H1 (cell line): ENCODE results near the gene ARHGAP12. TPM values are rescaled to one million over a fixed set of nuclear protein-coding genes. Genes with fewer than 3 reads are reported as not detected.
"Not testable (repeated sequence)": the region's sequence is repeated elsewhere in the genome, so short reads cannot be mapped to it uniquely, and the experiment has no call there.

Source experiments
- CTCF ChIA-PET: fragments of 300-600 bp; sonication (Branson Sonifier 250); formaldehyde crosslinking; loops from one replicate; lab custom pipeline; 2021; ENCODE audit not compliant: partially characterized antibody; lab: Charles Lee
- POLR2A ChIA-PET: fragments of 300-600 bp; sonication (Branson Sonifier 250); formaldehyde crosslinking; loops from one replicate; lab custom pipeline; 2021; ENCODE audit warnings: inconsistent platforms; ENCODE audit not compliant: partially characterized antibody; lab: Charles Lee
- DNase-seq, 2 experiments: peaks; one replicate each; pipeline versions ENCODE4 v3.0.0 to v3.0.0-alpha.2; 2010 to 2022; ENCODE audit warnings: low spot score in 2 of 2, low read depth in 1 of 2, mixed read lengths in 1 of 2
- FAIRE-seq: peaks from 2 replicates; lab custom pipeline; 2011; peaks lifted over from hg19 to GRCh38; lab: Jason Lieb, UNC
- H2AFZ ChIP-seq: 2 replicates; pipeline ENCODE4 v1.8.1; 2012; ENCODE audit warnings: low read length, inconsistent platforms
- H2AK5ac ChIP-seq: 2 replicates; pipeline ENCODE4 v1.6.1; 2013; ENCODE audit warnings: low read depth, low read length
- H2BK120ac ChIP-seq: replicated peaks from 2 replicates; pipeline ENCODE3; 2013; ENCODE audit warnings: low read depth, low read length, inconsistent platforms
- H2BK12ac ChIP-seq: 2 replicates; pipeline ENCODE4 v1.6.1; 2013; ENCODE audit warnings: low read depth, low read length
- H2BK15ac ChIP-seq: 2 replicates; pipeline ENCODE4 v1.6.1; 2013; ENCODE audit warnings: low read length
- H2BK20ac ChIP-seq: 2 replicates; pipeline ENCODE4 v1.6.1; 2013; ENCODE audit warnings: low read length
- H2BK5ac ChIP-seq: 2 replicates; pipeline ENCODE4 v1.6.1; 2013; ENCODE audit warnings: low read depth, low read length
- H3K14ac ChIP-seq: 2 replicates; pipeline ENCODE4 v1.6.1; 2013; ENCODE audit warnings: inconsistent platforms; ENCODE audit not compliant: insufficient read length
- H3K18ac ChIP-seq: 2 replicates; pipeline ENCODE4 v1.6.1; 2013; ENCODE audit warnings: low read length; ENCODE audit errors: extremely low read depth
- H3K23ac ChIP-seq: 2 replicates; pipeline ENCODE4 v1.6.1; 2013; ENCODE audit warnings: inconsistent platforms; ENCODE audit not compliant: insufficient read length
- H3K23me2 ChIP-seq: 2 replicates; pipeline ENCODE4 v1.6.1; 2013; ENCODE audit warnings: low read depth, low read length
- H3K27ac ChIP-seq: 2 replicates; pipeline ENCODE4 v1.6.1; 2011; ENCODE audit warnings: low read depth, low read length, inconsistent platforms
- H3K27me3 ChIP-seq, 4 experiments: replicated peaks in 1 of 4; 1 replicate in 1 of 4; 2 replicates in 3 of 4; pipeline versions ENCODE4 v1.6.1 to v1.8.1; 2011 to 2013; ENCODE audit warnings: low read length in 3 of 4, mild to moderate bottlenecking in 3 of 4, inconsistent platforms in 2 of 4, mixed read lengths in 2 of 4, moderate library complexity in 1 of 4; ENCODE audit not compliant: control insufficient read depth in 3 of 4, insufficient read depth in 3 of 4; ENCODE audit errors: extremely low read depth in 1 of 4
- H3K36me3 ChIP-seq, 4 experiments: 2 replicates each; pipeline versions ENCODE4 v1.6.1 to v1.8.1; 2011 to 2013; ENCODE audit warnings: mild to moderate bottlenecking in 4 of 4, low read length in 3 of 4, moderate library complexity in 2 of 4, control low read depth in 1 of 4, inconsistent platforms in 1 of 4; ENCODE audit not compliant: insufficient read depth in 4 of 4, control insufficient read depth in 2 of 4
- H3K4ac ChIP-seq: replicated peaks from 2 replicates; pipeline ENCODE3; 2013; ENCODE audit warnings: low read length, low read depth, mixed read lengths, inconsistent platforms; ENCODE audit not compliant: insufficient read length
- H3K4me1 ChIP-seq, 4 experiments: replicated peaks in 1 of 4; 1 replicate in 1 of 4; 2 replicates in 3 of 4; pipeline versions ENCODE4 v1.6.1 to v1.8.1; 2011 to 2013; ENCODE audit warnings: low read length in 3 of 4, inconsistent platforms in 2 of 4, mixed read lengths in 1 of 4; ENCODE audit not compliant: insufficient read depth in 4 of 4, control insufficient read depth in 3 of 4
- H3K4me2 ChIP-seq, 2 experiments: 2 replicates each; pipeline versions ENCODE4 v1.6.1 to v1.8.1; 2011 to 2013; ENCODE audit warnings: low read depth in 2 of 2, low read length in 2 of 2, control low read depth in 1 of 2, inconsistent platforms in 1 of 2, mild to moderate bottlenecking in 1 of 2; ENCODE audit not compliant: insufficient read depth in 1 of 2
- H3K4me3 ChIP-seq, 4 experiments: fragments of 200-600, 300-600 bp in 1 of 4; sonication (generic), shearing (Covaris generic), sonication (Bioruptor Twin) in 1 of 4; 2 replicates each; pipeline versions ENCODE4 v1.5.1 to v1.8.1; 2011 to 2016; ENCODE audit warnings: low read length in 4 of 4, low read depth in 3 of 4, control low read depth in 2 of 4, inconsistent platforms in 2 of 4, mild to moderate bottlenecking in 2 of 4, mixed read lengths in 1 of 4, moderate library complexity in 1 of 4; ENCODE audit not compliant: insufficient read depth in 2 of 4; ENCODE audit errors: extremely low read depth in 1 of 4
- H3K56ac ChIP-seq: replicated peaks from 2 replicates; pipeline ENCODE3; 2013; ENCODE audit warnings: low read depth, mild to moderate bottlenecking, mixed read lengths, low read length, inconsistent platforms; ENCODE audit not compliant: insufficient read length
- H3K79me1 ChIP-seq: 2 replicates; pipeline ENCODE4 v1.6.1; 2013; ENCODE audit warnings: low read depth, low read length, control low read depth
- H3K79me2 ChIP-seq, 2 experiments: 2 replicates each; pipeline versions ENCODE4 v1.6.1 to v1.8.1; 2012 to 2013; ENCODE audit warnings: low read length in 2 of 2, mild to moderate bottlenecking in 2 of 2, inconsistent platforms in 1 of 2; ENCODE audit not compliant: insufficient read depth in 2 of 2, control insufficient read depth in 1 of 2
- H3K9ac ChIP-seq, 4 experiments: replicated peaks in 1 of 4; 1 replicate in 1 of 4; 2 replicates in 3 of 4; pipeline versions ENCODE4 v1.6.1 to v1.8.1; 2011 to 2013; ENCODE audit warnings: low read depth in 3 of 4, low read length in 3 of 4, control low read depth in 2 of 4, mild to moderate bottlenecking in 2 of 4, moderate library complexity in 2 of 4, inconsistent platforms in 1 of 4; ENCODE audit errors: extremely low read depth in 1 of 4
- H3K9me3 ChIP-seq, 2 experiments: 2 replicates each; pipeline versions ENCODE4 v1.6.1 to v1.8.1; 2012 to 2013; ENCODE audit warnings: mild to moderate bottlenecking in 2 of 2, moderate library complexity in 2 of 2, control low read depth in 1 of 2, inconsistent platforms in 1 of 2, low read depth in 1 of 2, low read length in 1 of 2, mixed read lengths in 1 of 2; ENCODE audit not compliant: insufficient read depth in 2 of 2
- H4K20me1 ChIP-seq, 2 experiments: replicated peaks in 1 of 2; 2 replicates each; pipeline versions ENCODE3 to v1.8.1; 2011 to 2013; ENCODE audit warnings: inconsistent platforms in 2 of 2, low read length in 2 of 2, mild to moderate bottlenecking in 1 of 2; ENCODE audit not compliant: insufficient read depth in 2 of 2, control insufficient read depth in 1 of 2
- H4K5ac ChIP-seq: 2 replicates; pipeline ENCODE4 v1.6.1; 2013; ENCODE audit warnings: low read length, low read depth, mixed read lengths, inconsistent platforms; ENCODE audit not compliant: insufficient read length
- H4K8ac ChIP-seq: 2 replicates; pipeline ENCODE4 v1.8.0; 2013; ENCODE audit warnings: mild to moderate bottlenecking, moderate library complexity, low read length, inconsistent platforms; ENCODE audit not compliant: insufficient read depth; ENCODE audit errors: extremely low read depth
- H4K91ac ChIP-seq: replicated peaks from 2 replicates; pipeline ENCODE3; 2013; ENCODE audit warnings: low read length, mixed read lengths, inconsistent platforms; ENCODE audit not compliant: insufficient read length
- WGBS, 2 experiments: shearing (Covaris generic) in 1 of 2; methylation state at CpG; one replicate each; pipeline versions ENCODE4 v1.1.6 to v1.1.7; 2013 to 2015; ENCODE audit warnings: low lambda C conversion rate in 2 of 2, mixed read lengths in 2 of 2, inconsistent platforms in 1 of 2, low coverage in 1 of 2, missing lambda C conversion rate in 1 of 2; ENCODE audit not compliant: insufficient replicate concordance in 2 of 2, insufficient coverage in 1 of 2, insufficient read length in 1 of 2; ENCODE audit errors: extremely low coverage in 1 of 2, missing lambda C conversion rate in 1 of 2; 5-methylcytosine and 5-hydroxymethylcytosine counted together
- polyA plus RNA-seq, 7 experiments: library from polyadenylated mRNA; depleted of rRNA in 3 of 7; stranded (reverse) in 5 of 7; unstranded in 2 of 7; fragments of >200 nt in 5 of 7; fragments of 200-250 nt in 2 of 7; gene quantifications; 1 replicate in 5 of 7; 2 replicates in 1 of 7; 4 replicates in 1 of 7; pipeline versions ENCODE4 v1.2.1 to v1.2.3, GENCODE V29; 2011 to 2013; ENCODE audit warnings: missing spikeins in 2 of 7, mixed read lengths in 2 of 7
- total RNA-seq: library from RNA; stranded (reverse); fragmentation: NEBNext Ultra II Directional; extraction: Animal tissue kit (Norgen Biotek cat#: 25700); gene quantifications from 2 replicates; pipeline ENCODE4 v1.2.1, GENCODE V29; 2021

ARHGAP12 gene
- total and polyA plus RNA-seq, 2 of the 8 experiments (the other 6 are each of a cell fraction or from before 2014, with no cell fraction given) = 10.1 to 39.0 TPM

GRCh38 chr10:31895722-31896121, 32.9 kb downstream of the ARHGAP12 start:
- H3K56ac ChIP-seq, CTCF ChIA-PET: not testable (repeated sequence)

More at GRCh38 chr10:31895722-31896121, 32.9 kb downstream of the ARHGAP12 start:
- H3K27me3 ChIP-seq, H4K8ac ChIP-seq, H4K20me1 ChIP-seq, H3K9ac ChIP-seq, H2AFZ ChIP-seq, FAIRE-seq, H2BK20ac ChIP-seq, H2BK15ac ChIP-seq, H3K4me3 ChIP-seq, POLR2A ChIA-PET, H3K4me2 ChIP-seq, H3K79me1 ChIP-seq, H3K23me2 ChIP-seq, H3K27ac ChIP-seq, H2BK5ac ChIP-seq, H3K18ac ChIP-seq, H2AK5ac ChIP-seq, H3K9me3 ChIP-seq, DNase-seq, H2BK12ac ChIP-seq, H3K4me1 ChIP-seq, H4K91ac ChIP-seq, H3K14ac ChIP-seq, H2BK120ac ChIP-seq, H3K4ac ChIP-seq, H3K23ac ChIP-seq, H4K5ac ChIP-seq, H3K36me3 ChIP-seq: not testable (repeated sequence)
- 96% methylated on average over 5 of the region's 6 CpGs; no CpG with 5 or more reads in 1 of the 2 experiments for WGBS, 2 experiments
- H3K79me2 ChIP-seq = peaks cover 5 to 60% of the 10 kb centered on the region in 2 experiments; a peak in 3 of 4 replicates
